NCI-H82 (cell line): ENCODE results near the gene AFF1.
"Not testable (repeated sequence)": the region's sequence is repeated elsewhere in the genome, so short reads cannot be mapped to it uniquely, and the experiment has no call there.

ENCODE experiments used
- DNase-seq: peaks from one replicate; lab custom pipeline; 2025; lab: John Stamatoyannopoulos, UW

AFF1 gene

GRCh38 chr4:87117051-87117731 is 182.4 kb downstream of the AFF1 start:
- DNase-seq, result no peak

GRCh38 chr4:87117732-87118075 is 182.9 kb downstream of the AFF1 start:
- DNase-seq, result no peak

- DNase-seq, result no peak
Measured at GRCh38 chr4:87118421-87118820, 183.6 kb downstream of the AFF1 start.

- peak; percentile 29 for DNase-seq
Measured at GRCh38 chr4:87118826-87119225, 184.0 kb downstream of the AFF1 start.

GRCh38 chr4:87120010-87120409 is 185.2 kb downstream of the AFF1 start:
- no peak for DNase-seq

- DNase-seq, result no peak
Measured at GRCh38 chr4:87120411-87121162, 185.8 kb downstream of the AFF1 start.

GRCh38 chr4:87121341-87122065 is 186.7 kb downstream of the AFF1 start:
- DNase-seq, result no peak

- DNase-seq, result no peak
Measured at GRCh38 chr4:87122252-87122651, 187.4 kb downstream of the AFF1 start.

- no peak for DNase-seq
Measured at GRCh38 chr4:87126056-87126455, 191.2 kb downstream of the AFF1 start.

GRCh38 chr4:87128006-87128705 is 193.3 kb downstream of the AFF1 start:
- no peak for DNase-seq

GRCh38 chr4:87129681-87130080 is 194.9 kb downstream of the AFF1 start:
- DNase-seq, result no peak

GRCh38 chr4:87130985-87131703 is 196.3 kb downstream of the AFF1 start:
- DNase-seq, result peak; percentile 50

- no peak for DNase-seq
Measured at GRCh38 chr4:87132035-87132434, 197.2 kb downstream of the AFF1 start.

GRCh38 chr4:87133183-87133582 is 198.4 kb downstream of the AFF1 start:
- DNase-seq, result no peak

GRCh38 chr4:87134122-87134521 is 199.3 kb downstream of the AFF1 start:
- no peak for DNase-seq

- DNase-seq, result no peak
Measured at GRCh38 chr4:87141428-87141827, 206.6 kb downstream of the AFF1 start.

GRCh38 chr4:87144356-87144755 is 209.5 kb downstream of the AFF1 start:
- no peak for DNase-seq

GRCh38 chr4:87145934-87146333 is 211.1 kb downstream of the AFF1 start:
- not testable (repeated sequence) for DNase-seq

- DNase-seq, result no peak
Measured at GRCh38 chr4:87147116-87147515, 212.3 kb downstream of the AFF1 start.

GRCh38 chr4:87150498-87151261 is 215.9 kb downstream of the AFF1 start:
- peak; percentile 87 for DNase-seq

GRCh38 chr4:87151730-87152129 is 216.9 kb downstream of the AFF1 start:
- DNase-seq, result no peak
